Epithelial cell of proximal tubule (primary cell): ENCODE results near the gene HYAL1. TPM values are rescaled to one million over a fixed set of nuclear protein-coding genes. Genes with fewer than 3 reads are reported as not detected.

Experiments used
- DNase-seq: peaks from one replicate; pipeline ENCODE4 v3.0.0-alpha.2; 2011; ENCODE audit warnings: low read depth
- H3K4me3 ChIP-seq: 2 replicates; pipeline ENCODE4 v1.5.1; 2011; ENCODE audit warnings: low read depth, mild to moderate bottlenecking, low read length
- CTCF ChIP-seq: conservative IDR thresholded peaks from 2 replicates; pipeline ENCODE4 v1.5.1; 2012; ENCODE audit warnings: low read depth, mild to moderate bottlenecking, low read length
- total RNA-seq: library from RNA; depleted of rRNA; stranded (reverse); fragments of >200 nt; gene quantifications from 2 replicates; pipeline ENCODE4 v1.2.3, GENCODE V29; 2015

Gene HYAL1
- total RNA-seq, 1 donor from 2014 or later: 1.3 TPM

DNA sequence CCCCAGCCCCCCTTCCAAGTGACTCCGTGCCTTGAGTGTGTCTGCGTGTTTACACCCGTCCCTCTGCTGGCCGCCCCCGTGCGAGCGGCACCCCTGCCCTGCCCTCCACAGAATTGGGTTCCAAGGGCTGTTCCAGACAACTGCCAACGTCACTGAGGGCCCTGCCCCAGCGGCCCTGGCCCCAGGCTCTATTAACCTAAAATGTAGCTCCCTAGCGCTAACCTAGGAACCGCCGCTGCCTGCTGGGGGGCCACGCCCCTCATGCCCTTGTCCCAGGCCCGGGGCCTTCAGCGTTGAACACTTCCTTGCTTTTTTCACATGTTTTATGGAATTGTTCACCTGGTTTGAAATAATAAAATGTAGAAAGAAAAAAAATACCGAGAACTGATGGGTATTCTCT is 44.4 kb downstream of the HYAL1 start:
- no peak for DNase-seq
- no peak overlapping the region for H3K4me3 ChIP-seq
- TF ChIP-seq CTCF: no peak

- no peak for DNase-seq
- H3K4me3 ChIP-seq: no peak overlapping the region
- no peak for TF ChIP-seq CTCF
Observed at GRCh38 chr3:50258029-50258680, 45.2 kb downstream of the HYAL1 start.

- H3K4me3 ChIP-seq: no peak overlapping the region
- no peak for DNase-seq
- TF ChIP-seq CTCF: peak; percentile 72
Observed at GRCh38 chr3:50256978-50257890, 46.1 kb downstream of the HYAL1 start.

GRCh38 chr3:50255251-50255615 is 48.1 kb downstream of the HYAL1 start:
- no peak for DNase-seq
- H3K4me3 ChIP-seq: no peak overlapping the region
- TF ChIP-seq CTCF: no peak

DNA sequence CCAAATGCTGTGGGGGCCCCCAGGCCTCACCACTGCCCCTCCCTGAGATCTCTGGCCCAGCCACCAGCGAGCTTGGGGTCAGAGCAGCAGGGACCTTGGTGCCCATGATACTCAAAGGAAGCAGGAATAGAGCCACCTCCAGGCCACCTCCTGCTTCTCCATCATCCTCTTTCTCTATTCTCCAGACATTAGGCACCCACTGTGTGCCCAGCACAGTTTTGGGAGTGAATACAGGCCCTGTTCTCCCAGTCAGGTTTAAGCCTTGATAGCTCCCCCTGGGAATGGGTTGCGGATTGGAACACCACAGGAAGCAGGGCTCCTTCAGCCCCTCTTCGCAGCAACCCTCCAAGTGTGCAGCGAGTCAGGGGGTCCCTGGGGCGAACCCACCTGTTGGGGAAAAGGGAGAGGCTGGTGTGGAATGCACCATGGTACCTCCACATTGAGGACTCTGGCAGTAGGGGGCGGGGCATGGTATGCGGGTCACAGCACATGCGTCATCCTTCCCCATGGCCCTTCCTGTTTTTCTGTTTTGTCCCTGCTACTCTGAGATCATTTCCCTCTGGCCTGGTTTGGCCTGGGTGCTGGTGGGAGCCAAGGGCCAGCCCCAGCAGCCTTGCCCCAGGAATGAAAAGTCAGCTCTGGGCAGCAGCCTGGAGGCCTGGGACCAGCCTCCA is 48.7 kb downstream of the HYAL1 start:
- DNase-seq: no peak
- no peak overlapping the region for H3K4me3 ChIP-seq

DNA sequence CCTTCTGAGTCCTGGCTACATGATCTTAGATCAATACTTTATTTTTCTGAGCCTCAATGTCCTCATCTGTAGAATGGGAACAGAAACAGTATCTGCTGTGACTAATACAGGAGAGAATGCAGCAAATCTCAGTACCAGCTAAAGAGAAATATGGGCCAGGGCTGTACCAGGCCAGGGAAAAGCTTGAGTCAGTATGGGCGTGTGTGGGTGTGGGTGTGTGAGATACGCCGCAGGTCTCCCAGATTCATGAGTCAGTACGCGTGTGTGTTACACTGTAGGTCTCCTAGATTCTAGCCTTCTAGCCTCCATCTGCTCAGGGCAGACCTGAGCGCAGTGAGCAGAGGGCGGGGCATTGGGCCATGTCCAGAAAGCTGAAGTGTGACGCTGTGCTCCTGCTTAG is 52.2 kb downstream of the HYAL1 start:
- DNase-seq: no peak
- no peak overlapping the region for H3K4me3 ChIP-seq
- TF ChIP-seq CTCF: no peak

More for the DNA sequence above, 48.7 kb downstream of the HYAL1 start:
- no peak for TF ChIP-seq CTCF
